Mesothelial cell of epicardium (in vitro differentiated cells): ENCODE results near the gene CD81. TPM values are rescaled to one million over a fixed set of nuclear protein-coding genes. Genes with fewer than 3 reads are reported as not detected.

Source experiments
- DNase-seq, 2 experiments: peaks; one replicate each; pipeline ENCODE4 v3.0.0; 2021; ENCODE audit warnings: low spot score in 2 of 2; ENCODE audit not compliant: unreplicated experiment in 2 of 2
- H3K27ac Mint-ChIP-seq: 2 replicates; pipeline ENCODE4 v1.8.0; 2021; ENCODE audit warnings: mixed read lengths
- H3K27me3 Mint-ChIP-seq: 2 replicates; pipeline ENCODE4 v1.8.0; 2021; ENCODE audit warnings: low read depth, mixed read lengths
- H3K36me3 Mint-ChIP-seq: 2 replicates; pipeline ENCODE4 v1.8.0; 2021; ENCODE audit warnings: mixed read lengths
- H3K4me1 Mint-ChIP-seq: 2 replicates; pipeline ENCODE4 v1.8.0; 2021; ENCODE audit warnings: mixed read lengths
- H3K4me3 Mint-ChIP-seq: 2 replicates; pipeline ENCODE4 v1.8.0; 2021; ENCODE audit warnings: mild to moderate bottlenecking, moderate library complexity, mixed read lengths
- H3K9me3 Mint-ChIP-seq: 2 replicates; pipeline ENCODE4 v1.8.0; 2021; ENCODE audit warnings: mixed read lengths
- CTCF ChIP-seq: fragments of 200-600 bp; sonication (generic); IDR thresholded peaks from one replicate; pipeline ENCODE4 v1.5.0; 2021; ENCODE audit warnings: antibody characterized with exemption; ENCODE audit not compliant: unreplicated experiment
- total RNA-seq: library from RNA; stranded (reverse); gene quantifications from 3 replicates; pipeline ENCODE4 v1.2.1, GENCODE V29; 2021

The CD81 gene
- total RNA-seq, 1 donor from 2014 or later = 410 TPM

- Mint-ChIP-seq H3K27ac (no peak overlapping the region), H3K4me3 (no peak overlapping the region), H3K9me3 (no peaks in the 10 kb centered on the region), H3K27me3 (no peaks in the 10 kb centered on the region), H3K4me1 (peaks cover 19% of the 10 kb centered on the region), H3K36me3 (peaks cover 4% of the 10 kb centered on the region)
- TF ChIP-seq CTCF = no peak
- DNase-seq = no peak
Measured at GRCh38 chr11:2382936-2383851, 6.1 kb downstream of the CD81 start.

- H3K27ac Mint-ChIP-seq = no peak overlapping the region
- no peaks in the 10 kb centered on the region for H3K27me3 Mint-ChIP-seq
- DNase-seq = no peak
- H3K9me3 Mint-ChIP-seq = no peaks in the 10 kb centered on the region
- peaks cover 2% of the 10 kb centered on the region for H3K36me3 Mint-ChIP-seq
- no peak for TF ChIP-seq CTCF
- H3K4me1 Mint-ChIP-seq = peaks cover 13% of the 10 kb centered on the region
- H3K4me3 Mint-ChIP-seq = no peak overlapping the region
Measured at GRCh38 chr11:2383852-2384804, 7.0 kb downstream of the CD81 start.

GRCh38 chr11:2385156-2386151, 8.3 kb downstream of the CD81 start:
- Mint-ChIP-seq H3K27me3 (no peaks in the 10 kb centered on the region), H3K9me3 (no peaks in the 10 kb centered on the region), H3K4me3 (no peak overlapping the region), H3K36me3 (peaks cover 2% of the 10 kb centered on the region), H3K4me1 (peaks cover 16% of the 10 kb centered on the region), H3K27ac (no peak overlapping the region)
- no peak for TF ChIP-seq CTCF
- DNase-seq = no peak

- no peaks in the 10 kb centered on the region for H3K9me3 Mint-ChIP-seq
- no peak for DNase-seq
- H3K4me3 Mint-ChIP-seq = no peak overlapping the region
- H3K27ac Mint-ChIP-seq = no peak overlapping the region
- peaks cover 14% of the 10 kb centered on the region for H3K4me1 Mint-ChIP-seq
- no peaks in the 10 kb centered on the region for H3K27me3 Mint-ChIP-seq
- no peak for TF ChIP-seq CTCF
- H3K36me3 Mint-ChIP-seq = no peaks in the 10 kb centered on the region
Measured at GRCh38 chr11:2386591-2386990, 9.5 kb downstream of the CD81 start.
